ENCODE results near the gene GPER1. TPM values are rescaled to one million over a fixed set of nuclear protein-coding genes. Genes with fewer than 3 reads are reported as not detected.

The GPER1 gene
- total and polyA plus RNA-seq, 2 donors (not counting 3 experiments of a cell fraction or from before 2014, with no cell fraction given), result 0.77 to 2.3 TPM

GRCh38 chr7:1049006-1049741 lies 38.7 kb upstream of the GPER1 start:
- ChIA-PET POLR2A (no interaction called here), CTCF (interaction anchor here (1.1 to 4.9 kb wide), 4 partner anchors 16 to 176 kb away, joined by 3 to 26 read pairs (median 13); no protein-coding TSS in a partner anchor)
- no peaks in the 10 kb centered on the region for H3K9me3 ChIP-seq (replicated peaks; ENCODE audit: control insufficient read depth, insufficient read depth, low read length)
- H3K4me3 ChIP-seq (replicated peaks in 1 of 3; ENCODE audit: insufficient read depth in 1 of 3, low read depth in 1 of 3, low read length in 3 of 3), result no peak overlapping the region
- H3K79me2 ChIP-seq (ENCODE audit: control insufficient read depth, insufficient read depth, low read length), result no peaks in the 10 kb centered on the region
- BruUV-seq (replicated peaks), result no TSS peak
- peaks cover 44% of the 10 kb centered on the region for H3K4me1 ChIP-seq (ENCODE audit: control insufficient read depth, extremely low read depth, insufficient read depth, low read length)
- no peak for TF ChIP-seq CTCF (IDR thresholded peaks at IDR 0.05; ENCODE audit: extremely low read depth in 1 of 2, insufficient read depth in 1 of 2, low read depth in 1 of 2, low read length in 2 of 2)
- TF ChIP-seq, protein P1, sequence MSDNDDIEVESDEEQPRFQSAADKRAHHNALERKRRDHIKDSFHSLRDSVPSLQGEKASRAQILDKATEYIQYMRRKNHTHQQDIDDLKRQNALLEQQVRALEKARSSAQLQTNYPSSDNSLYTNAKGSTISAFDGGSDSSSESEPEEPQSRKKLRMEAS (IDR thresholded peaks at IDR 0.05; ENCODE audit: insufficient read depth, insufficient read length), result peak; percentile 89
- no peak for TF ChIP-seq POLR2A (IDR thresholded peaks at IDR 0.05; ENCODE audit: low read depth, low read length)
- H3K27me3 ChIP-seq (ENCODE audit: control insufficient read depth in 2 of 2, insufficient read depth in 2 of 2, low read length in 2 of 2), result no peaks in the 10 kb centered on the region
- peak; percentile 84 for FAIRE-seq
- H3K27ac ChIP-seq (ENCODE audit: insufficient read depth, low read depth, low read length), result peak overlapping the region; percentile 14
- no peak overlapping the region for H3K9ac ChIP-seq (replicated peaks; ENCODE audit: extremely low read depth, insufficient read depth, low read length)
- dilution Hi-C loops (cut with MboI; ENCODE audit: extremely low pct_ligation_motif_present, low sequenced_read_pairs), result no loop called here
- no peaks in the 10 kb centered on the region for H4K20me1 ChIP-seq (replicated peaks; ENCODE audit: control insufficient read depth, extremely low read depth, insufficient read depth, low read length)
- intact Hi-C loops (cut with micrococcal nuclease), result loop anchor here (1.0 kb wide), 1 partner anchor 56 kb away; no protein-coding TSS in a partner anchor
- no peaks in the 10 kb centered on the region for H3K36me3 ChIP-seq (ENCODE audit: control insufficient read depth in 2 of 2, extremely low read depth in 1 of 2, insufficient read depth in 2 of 2, low read length in 2 of 2)
- H3K4me2 ChIP-seq (ENCODE audit: insufficient read depth, low read length), result peak overlapping the region; percentile 3
- H3K9me1 ChIP-seq (replicated peaks; ENCODE audit: control insufficient read depth, extremely low read depth, insufficient read depth, low read length), result no peaks in the 10 kb centered on the region
- DNase-seq (ENCODE audit: low read depth, low spot score), result peak; percentile 78
- no peak overlapping the region for H2AFZ ChIP-seq (ENCODE audit: low read depth, low read length)

GRCh38 chr7:1049801-1050200 lies 38.1 kb upstream of the GPER1 start:
- Histone ChIP-seq H3K9ac (replicated peaks; ENCODE audit: extremely low read depth, insufficient read depth, low read length) (no peak overlapping the region), H3K27ac (ENCODE audit: insufficient read depth, low read depth, low read length) (peak overlapping the region; percentile 14), H3K4me1 (ENCODE audit: control insufficient read depth, extremely low read depth, insufficient read depth, low read length) (peaks cover 49% of the 10 kb centered on the region), H3K4me3 (replicated peaks in 1 of 3; ENCODE audit: insufficient read depth in 1 of 3, low read depth in 1 of 3, low read length in 3 of 3) (no peak overlapping the region), H3K36me3 (ENCODE audit: control insufficient read depth in 2 of 2, extremely low read depth in 1 of 2, insufficient read depth in 2 of 2, low read length in 2 of 2) (no peaks in the 10 kb centered on the region), H3K79me2 (ENCODE audit: control insufficient read depth, insufficient read depth, low read length) (no peaks in the 10 kb centered on the region), H4K20me1 (replicated peaks; ENCODE audit: control insufficient read depth, extremely low read depth, insufficient read depth, low read length) (no peaks in the 10 kb centered on the region), H3K4me2 (ENCODE audit: insufficient read depth, low read length) (no peak overlapping the region), H3K9me1 (replicated peaks; ENCODE audit: control insufficient read depth, extremely low read depth, insufficient read depth, low read length) (no peaks in the 10 kb centered on the region), H3K9me3 (replicated peaks; ENCODE audit: control insufficient read depth, insufficient read depth, low read length) (no peaks in the 10 kb centered on the region), H3K27me3 (ENCODE audit: control insufficient read depth in 2 of 2, insufficient read depth in 2 of 2, low read length in 2 of 2) (no peaks in the 10 kb centered on the region), H2AFZ (ENCODE audit: low read depth, low read length) (no peak overlapping the region)
- no peak for FAIRE-seq
- CTCF ChIA-PET, result interaction anchor here (1.1 to 4.9 kb wide), 4 partner anchors 16 to 176 kb away, joined by 3 to 26 read pairs (median 13); no protein-coding TSS in a partner anchor
- BruUV-seq (replicated peaks), result no TSS peak
- intact Hi-C loops (cut with micrococcal nuclease), result loop anchor here (1.0 kb wide), 1 partner anchor 56 kb away; no protein-coding TSS in a partner anchor
- POLR2A ChIA-PET, result no interaction called here
- dilution Hi-C loops (cut with MboI; ENCODE audit: extremely low pct_ligation_motif_present, low sequenced_read_pairs), result no loop called here
- TF ChIP-seq EZH2 (IDR thresholded peaks at IDR 0.05; ENCODE audit: borderline replicate concordance, low read depth, low read length, severe bottlenecking) (no peak), FOS (IDR thresholded peaks at IDR 0.05; ENCODE audit: borderline replicate concordance, insufficient read depth, low read length) (no peak), CTCF (IDR thresholded peaks at IDR 0.05; ENCODE audit: extremely low read depth in 1 of 2, insufficient read depth in 1 of 2, low read depth in 1 of 2, low read length in 2 of 2) (no peak), JUN (IDR thresholded peaks at IDR 0.05; ENCODE audit: borderline replicate concordance, insufficient read depth, insufficient read length, low read depth) (no peak), POLR2AphosphoS5 (IDR thresholded peaks at IDR 0.05; ENCODE audit: insufficient read depth, low read depth, low read length) (no peak), GATA2 (IDR thresholded peaks at IDR 0.05; ENCODE audit: insufficient read depth, insufficient read length, low read depth, low read length) (no peak)
- TF ChIP-seq, protein P1 (IDR thresholded peaks at IDR 0.05; ENCODE audit: insufficient read depth, insufficient read length), result no peak
- DNase-seq (ENCODE audit: low read depth, low spot score), result no peak
